HG03159 (cell line): ENCODE data around the gene ADAMTS7.
"Not testable (repeated sequence)": the region's sequence is repeated elsewhere in the genome, so short reads cannot be mapped to it uniquely, and the experiment has no call there.

ENCODE experiments used
- ATAC-seq: cut with Tn5 transposase; IDR thresholded peaks from one replicate; pipeline ENCODE4 v1.9.1; 2021; ENCODE audit warnings: mild to moderate bottlenecking, moderate library complexity; ENCODE audit not compliant: unreplicated experiment

ADAMTS7 gene

DNA sequence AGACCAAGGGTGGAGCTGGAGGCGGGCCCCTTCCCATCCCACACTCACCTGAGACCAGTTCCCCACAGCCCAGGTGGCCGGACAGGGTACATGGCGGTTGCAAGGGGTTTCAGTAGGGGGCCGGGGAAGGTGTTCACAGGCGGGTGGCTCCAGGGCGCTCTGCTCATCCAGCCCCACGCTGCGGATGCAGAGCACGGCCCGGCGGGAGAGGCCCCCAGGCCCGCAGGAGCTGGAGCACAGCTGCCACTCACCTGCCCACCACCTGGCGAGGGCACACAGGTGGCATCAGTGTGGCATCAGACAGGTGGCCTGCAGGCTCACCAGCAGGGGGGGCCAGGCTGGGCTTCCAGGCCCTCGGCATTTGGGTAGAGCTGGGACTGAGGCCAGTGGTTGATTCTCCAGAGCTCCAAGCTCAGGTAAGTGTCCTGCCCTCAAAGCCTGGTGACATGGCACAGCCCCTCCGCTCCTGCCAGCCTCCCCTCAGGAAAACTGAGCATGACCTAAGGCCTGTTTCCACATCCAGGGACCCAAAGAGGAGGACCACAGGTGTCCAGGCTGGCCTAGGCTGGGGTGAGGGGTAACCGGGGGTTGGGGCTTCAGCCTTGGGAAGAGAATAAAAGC lies 43.8 kb downstream of the ADAMTS7 start:
- no peak for ATAC-seq

DNA sequence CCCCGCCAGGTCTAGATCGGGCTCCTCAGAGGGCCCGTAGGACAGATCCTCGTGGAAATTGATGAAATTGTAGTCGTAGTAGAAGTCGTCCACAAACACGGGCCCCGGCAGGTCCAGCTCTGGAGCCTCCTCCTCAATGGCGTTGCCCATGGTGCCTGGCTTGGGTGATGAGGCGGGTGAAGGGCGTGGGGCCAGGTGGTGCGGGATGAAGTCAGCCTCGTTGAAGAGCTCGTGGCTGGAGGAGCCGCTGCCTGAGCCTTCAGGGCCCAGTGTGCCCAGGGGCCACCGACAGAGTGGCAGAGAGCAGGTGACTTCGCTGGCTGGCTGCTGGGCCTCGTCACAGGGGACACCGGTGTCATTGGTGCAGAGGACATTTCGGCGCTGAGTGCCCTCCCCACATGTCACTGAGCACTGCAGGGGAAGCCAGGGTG lies 44.6 kb downstream of the ADAMTS7 start:
- ATAC-seq: not testable (repeated sequence)

- no peak for ATAC-seq
Observed at GRCh38 chr15:78766041-78766440, 45.2 kb downstream of the ADAMTS7 start.

- not testable (repeated sequence) for ATAC-seq
Observed at GRCh38 chr15:78765154-78765860, 46.0 kb downstream of the ADAMTS7 start.

DNA sequence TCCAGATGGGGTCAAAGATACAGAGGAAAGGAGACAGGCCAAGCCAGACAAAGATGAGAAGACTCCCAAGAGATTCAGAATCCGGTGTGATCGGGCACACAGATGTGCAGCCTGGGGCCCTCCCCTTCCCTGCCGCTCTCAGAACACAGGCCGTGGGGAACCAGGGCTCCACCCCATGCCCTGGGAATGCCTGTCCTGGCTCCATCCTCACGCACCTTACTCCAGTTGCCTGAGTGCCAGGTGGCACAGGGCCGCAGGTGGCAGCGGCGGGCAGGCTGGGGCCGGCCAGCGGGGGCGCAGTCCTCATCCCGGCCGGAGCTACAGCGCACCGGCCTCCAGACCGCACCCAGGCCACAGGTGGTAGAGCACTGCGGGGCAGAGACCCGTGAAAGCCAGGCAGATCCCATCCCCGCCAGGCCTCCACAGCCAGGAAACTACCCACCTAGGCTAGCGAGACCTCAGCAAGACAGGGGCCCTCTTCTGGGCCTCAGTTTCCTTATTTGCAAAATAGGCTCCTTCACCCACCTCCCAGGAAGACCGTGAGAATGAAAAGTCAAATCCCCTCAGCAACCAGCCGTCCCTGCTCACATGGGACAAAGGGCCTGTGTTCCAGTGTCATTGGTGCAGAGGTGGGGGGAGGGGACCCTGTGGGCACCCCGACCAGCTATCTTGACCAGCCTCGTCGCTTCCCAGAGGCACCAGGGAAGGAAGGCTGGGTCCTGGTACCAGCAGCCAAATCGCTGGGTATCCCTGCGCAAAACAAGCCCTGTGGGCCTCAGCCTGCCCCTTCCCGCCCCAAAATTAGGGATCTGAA lies 46.7 kb downstream of the ADAMTS7 start:
- not testable (repeated sequence) for ATAC-seq

GRCh38 chr15:78763796-78764241 lies 47.4 kb downstream of the ADAMTS7 start:
- no peak for ATAC-seq

DNA sequence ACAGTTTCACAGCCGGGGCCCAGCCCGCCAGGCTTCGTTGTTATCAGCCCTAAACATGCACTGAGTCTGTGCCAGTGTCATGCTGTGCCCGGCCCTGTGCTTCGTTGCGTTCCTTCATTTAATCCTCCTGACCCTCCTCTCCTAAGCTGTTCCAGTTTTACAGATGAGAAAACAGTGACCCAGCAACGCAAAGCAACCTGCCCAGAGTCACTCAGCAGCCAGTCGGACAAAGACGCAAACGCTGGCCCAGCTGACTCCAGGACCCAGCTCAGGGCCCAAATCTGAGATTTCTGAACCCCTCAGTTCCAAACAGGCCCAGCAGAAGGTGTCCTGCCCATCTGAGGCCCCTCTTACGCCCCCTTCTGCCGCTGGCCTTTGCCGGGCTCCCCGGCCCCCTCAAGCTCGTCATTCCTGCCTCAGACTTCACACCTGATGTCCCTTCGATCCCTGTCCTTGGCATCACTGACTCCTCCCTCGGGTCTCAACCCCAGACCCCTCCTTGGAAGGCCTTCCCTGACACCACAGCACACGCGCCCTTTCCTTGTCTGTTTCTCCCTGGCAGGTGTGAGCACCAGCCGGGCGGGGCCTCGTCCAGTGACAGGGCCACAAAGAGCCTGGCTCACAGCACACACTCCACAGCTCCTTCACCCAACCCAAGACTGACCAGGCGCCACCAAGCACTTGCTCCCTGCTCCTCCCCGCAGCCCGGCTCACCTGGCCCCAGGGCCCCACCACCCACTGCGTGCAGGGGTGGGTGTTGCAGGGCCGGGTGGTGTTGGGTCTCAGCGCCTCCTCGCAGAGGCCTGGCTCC lies 48.1 kb downstream of the ADAMTS7 start:
- ATAC-seq: no peak

GRCh38 chr15:78762386-78762961 lies 48.8 kb downstream of the ADAMTS7 start:
- not testable (repeated sequence) for ATAC-seq

DNA sequence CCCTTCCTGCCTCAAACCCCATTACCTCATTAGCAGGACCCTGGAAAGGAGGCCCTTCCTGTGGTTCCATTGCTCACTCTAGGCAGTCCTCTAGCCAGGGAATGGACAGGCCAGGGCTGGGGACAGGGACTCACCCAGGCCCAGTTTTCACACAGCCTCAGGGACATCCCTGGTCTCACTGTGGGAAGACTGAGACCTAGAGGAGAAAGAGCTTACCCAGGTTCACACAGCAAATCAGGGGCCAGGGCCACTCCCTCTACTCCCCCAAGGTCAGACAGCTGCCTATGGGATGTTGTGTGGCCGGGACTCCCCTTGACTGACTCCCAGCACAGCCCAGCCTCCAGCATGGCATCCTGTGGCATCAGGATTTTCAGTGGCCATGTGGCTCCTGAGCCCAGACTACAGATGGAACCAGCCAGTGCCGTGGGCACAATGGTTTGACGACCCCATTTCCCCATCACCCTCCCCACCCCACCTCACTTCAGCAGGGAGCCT lies 49.3 kb downstream of the ADAMTS7 start:
- ATAC-seq: no peak

- peak; percentile 54 for ATAC-seq
Observed at GRCh38 chr15:78761475-78761874, 49.8 kb downstream of the ADAMTS7 start.

DNA sequence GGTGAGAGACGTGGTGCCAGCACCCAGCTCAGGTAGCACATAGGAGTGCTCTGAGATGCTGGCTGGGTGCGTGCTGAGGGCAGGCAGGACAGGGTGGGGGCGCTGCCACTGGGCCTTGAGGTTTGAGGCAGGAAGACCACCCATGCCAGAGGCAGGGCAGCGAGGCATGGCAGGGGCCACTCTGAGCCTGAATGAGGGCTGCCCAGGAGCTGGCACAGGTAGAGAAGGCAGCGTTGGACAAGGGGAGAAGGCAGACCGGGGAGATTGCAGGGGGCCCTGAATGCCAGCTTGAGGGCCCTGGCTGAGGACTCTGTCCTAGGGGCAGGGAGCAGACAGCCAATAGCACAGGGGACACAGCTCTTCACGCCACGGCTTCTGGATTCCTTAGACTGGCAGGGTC lies 50.2 kb downstream of the ADAMTS7 start:
- no peak for ATAC-seq

- ATAC-seq: not testable (repeated sequence)
Observed at GRCh38 chr15:78760091-78760882, 51.0 kb downstream of the ADAMTS7 start.

- ATAC-seq: not testable (repeated sequence)
Observed at GRCh38 chr15:78759361-78759998, 51.8 kb downstream of the ADAMTS7 start.

DNA sequence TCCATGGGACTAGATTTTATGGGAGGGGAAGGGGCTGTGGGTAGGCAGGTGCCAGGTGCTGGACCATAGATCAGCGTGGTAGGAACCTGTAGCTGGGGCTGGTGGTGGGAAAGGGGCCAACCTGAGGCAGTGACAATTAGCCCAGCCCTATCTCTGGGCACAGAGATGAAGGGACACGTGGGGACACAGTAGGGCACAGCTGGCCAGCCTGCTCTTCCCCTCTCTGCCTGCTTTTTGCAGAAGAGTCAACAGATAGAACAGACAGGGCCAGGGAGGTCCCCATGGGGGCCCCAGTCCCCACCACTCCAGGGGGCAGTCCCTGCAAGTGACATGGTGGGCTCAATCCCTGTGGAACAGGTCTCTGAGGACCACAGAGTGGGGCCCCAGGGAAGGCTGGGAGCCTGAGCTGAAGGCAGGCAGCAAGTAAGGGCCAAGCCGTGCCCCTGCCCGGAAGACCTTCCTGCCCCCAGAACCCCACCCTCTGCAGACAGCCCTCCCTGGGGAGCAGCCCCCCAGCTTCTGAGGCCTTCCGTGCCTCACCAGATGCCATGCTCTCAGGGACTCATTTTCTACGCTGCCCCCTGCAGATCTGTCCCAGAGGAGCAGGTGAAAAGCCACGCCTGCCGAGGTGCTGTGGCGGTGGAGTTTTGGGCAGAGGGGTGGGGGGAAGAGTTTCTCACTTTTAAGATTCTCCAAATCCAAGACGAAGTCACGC lies 52.6 kb downstream of the ADAMTS7 start:
- not testable (repeated sequence) for ATAC-seq

GRCh38 chr15:78758084-78758483 lies 53.2 kb downstream of the ADAMTS7 start:
- ATAC-seq: not testable (repeated sequence)

DNA sequence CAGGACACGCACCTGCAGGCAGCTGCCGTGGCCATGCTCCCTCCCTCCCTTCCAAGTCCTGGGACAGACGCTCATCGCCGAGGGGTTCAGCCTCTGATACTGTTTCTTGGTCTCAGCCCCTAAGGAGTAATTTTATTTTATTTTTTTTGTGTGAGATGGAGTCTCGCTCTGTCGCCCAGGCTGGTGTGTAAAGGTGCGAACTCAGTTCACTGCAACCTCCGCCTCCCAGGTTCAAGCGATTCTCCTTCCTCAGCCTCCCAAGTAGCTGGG lies 53.7 kb downstream of the ADAMTS7 start:
- ATAC-seq: no peak

- ATAC-seq: peak; percentile 54
Observed at GRCh38 chr15:78756781-78757635, 54.3 kb downstream of the ADAMTS7 start.
